ENCODE results near the gene CBFA2T3. TPM values are rescaled to one million over a fixed set of nuclear protein-coding genes. Genes with fewer than 3 reads are reported as not detected.

CBFA2T3 gene
- total RNA-seq, 2 experiments from 2014 or later, result not detected

- CTCF ChIA-PET, result interaction anchor here (1.3 kb wide), 1 partner anchor 13 kb away, joined by 5 read pairs; no protein-coding TSS in a partner anchor
Measured at GRCh38 chr16:88956546-88957432, 20.2 kb downstream of the CBFA2T3 start.

GRCh38 chr16:88955906-88956305 lies 21.1 kb downstream of the CBFA2T3 start:
- Mint-ChIP-seq H3K4me1 (ENCODE audit: low read depth) (peaks cover 14% of the 10 kb centered on the region), H3K9me3 (no peaks in the 10 kb centered on the region), H3K4me3 (no peak overlapping the region), H3K27me3 (ENCODE audit: low read depth) (peaks cover 27% of the 10 kb centered on the region), H3K36me3 (ENCODE audit: low read depth) (no peaks in the 10 kb centered on the region), H3K27ac (no peak overlapping the region)
- CTCF ChIA-PET, result no interaction called here
- no peak for DNase-seq
- intact Hi-C loops (cut with micrococcal nuclease), result no loop called here

More at GRCh38 chr16:88956546-88957432, 20.2 kb downstream of the CBFA2T3 start:
- Mint-ChIP-seq H3K27me3 (ENCODE audit: low read depth) (peaks cover 27% of the 10 kb centered on the region), H3K27ac (no peak overlapping the region), H3K9me3 (no peaks in the 10 kb centered on the region), H3K4me1 (ENCODE audit: low read depth) (peaks cover 14% of the 10 kb centered on the region), H3K4me3 (no peak overlapping the region), H3K36me3 (ENCODE audit: low read depth) (no peaks in the 10 kb centered on the region)
- no peak for DNase-seq
- intact Hi-C loops (cut with micrococcal nuclease), result no loop called here

- Mint-ChIP-seq H3K36me3 (ENCODE audit: low read depth) (no peaks in the 10 kb centered on the region), H3K27me3 (ENCODE audit: low read depth) (peaks cover 13% of the 10 kb centered on the region), H3K4me3 (no peak overlapping the region), H3K9me3 (no peaks in the 10 kb centered on the region), H3K4me1 (ENCODE audit: low read depth) (peaks cover 11% of the 10 kb centered on the region), H3K27ac (no peak overlapping the region)
- intact Hi-C loops (cut with micrococcal nuclease), result no loop called here
- CTCF ChIA-PET, result interaction anchor here (0.6 kb wide), 1 partner anchor 17 kb away, joined by 4 read pairs; no protein-coding TSS in a partner anchor
- no peak for DNase-seq
Measured at GRCh38 chr16:88953003-88953690, 23.9 kb downstream of the CBFA2T3 start.

- no peak for DNase-seq
- CTCF ChIA-PET, result no interaction called here
- H3K9me3 Mint-ChIP-seq, result no peaks in the 10 kb centered on the region
- H3K36me3 Mint-ChIP-seq (ENCODE audit: low read depth), result no peaks in the 10 kb centered on the region
- H3K27ac Mint-ChIP-seq, result no peak overlapping the region
- intact Hi-C loops (cut with micrococcal nuclease), result no loop called here
- H3K4me1 Mint-ChIP-seq (ENCODE audit: low read depth), result no peaks in the 10 kb centered on the region
- no peak overlapping the region for H3K4me3 Mint-ChIP-seq
- H3K27me3 Mint-ChIP-seq (ENCODE audit: low read depth), result peaks cover 1% of the 10 kb centered on the region
Measured at GRCh38 chr16:88951989-88952388, 25.0 kb downstream of the CBFA2T3 start.

- Mint-ChIP-seq H3K4me3 (no peak overlapping the region), H3K36me3 (ENCODE audit: low read depth) (no peaks in the 10 kb centered on the region), H3K27me3 (ENCODE audit: low read depth) (no peaks in the 10 kb centered on the region), H3K27ac (no peak overlapping the region), H3K9me3 (no peaks in the 10 kb centered on the region), H3K4me1 (ENCODE audit: low read depth) (no peaks in the 10 kb centered on the region)
- no peak for DNase-seq
- intact Hi-C loops (cut with micrococcal nuclease), result no loop called here
- CTCF ChIA-PET, result no interaction called here
Measured at GRCh38 chr16:88951501-88951900, 25.5 kb downstream of the CBFA2T3 start.

- Mint-ChIP-seq H3K27ac (no peak overlapping the region), H3K4me1 (ENCODE audit: low read depth) (no peaks in the 10 kb centered on the region), H3K9me3 (no peaks in the 10 kb centered on the region), H3K27me3 (ENCODE audit: low read depth) (peaks cover 5% of the 10 kb centered on the region), H3K4me3 (no peak overlapping the region), H3K36me3 (ENCODE audit: low read depth) (no peaks in the 10 kb centered on the region)
- CTCF ChIA-PET, result interaction anchor here (0.7 kb wide), 1 partner anchor 24 kb away, joined by 4 read pairs; no protein-coding TSS in a partner anchor
- DNase-seq, result no peak
- intact Hi-C loops (cut with micrococcal nuclease), result no loop called here
Measured at GRCh38 chr16:88948781-88949490, 28.1 kb downstream of the CBFA2T3 start.

GRCh38 chr16:88945473-88945872 lies 31.5 kb downstream of the CBFA2T3 start:
- Mint-ChIP-seq H3K4me1 (ENCODE audit: low read depth) (no peaks in the 10 kb centered on the region), H3K4me3 (no peak overlapping the region), H3K9me3 (no peaks in the 10 kb centered on the region), H3K27me3 (ENCODE audit: low read depth) (peaks cover 17% of the 10 kb centered on the region), H3K27ac (no peak overlapping the region), H3K36me3 (ENCODE audit: low read depth) (no peaks in the 10 kb centered on the region)
- CTCF ChIA-PET, result no interaction called here
- intact Hi-C loops (cut with micrococcal nuclease), result no loop called here
- no peak for DNase-seq

GRCh38 chr16:88943741-88944140 lies 33.3 kb downstream of the CBFA2T3 start:
- H3K27ac Mint-ChIP-seq, result no peak overlapping the region
- H3K36me3 Mint-ChIP-seq (ENCODE audit: low read depth), result no peaks in the 10 kb centered on the region
- no peaks in the 10 kb centered on the region for H3K9me3 Mint-ChIP-seq
- H3K4me3 Mint-ChIP-seq, result no peak overlapping the region
- no peak for DNase-seq
- CTCF ChIA-PET, result interaction anchor here (0.9 to 1.1 kb wide), 3 partner anchors 14 to 274 kb away, joined by 3 to 5 read pairs (median 4); partner anchors contain the start of gene ZNF778
- H3K27me3 Mint-ChIP-seq (ENCODE audit: low read depth), result peaks cover 25% of the 10 kb centered on the region
- intact Hi-C loops (cut with micrococcal nuclease), result loop anchor here (5.0 kb wide), 1 partner anchor 109 kb away; no protein-coding TSS in a partner anchor
- H3K4me1 Mint-ChIP-seq (ENCODE audit: low read depth), result peaks cover 2% of the 10 kb centered on the region

- intact Hi-C loops (cut with micrococcal nuclease), result loop anchor here (5.0 kb wide), 1 partner anchor 109 kb away; no protein-coding TSS in a partner anchor
- H3K4me1 Mint-ChIP-seq (ENCODE audit: low read depth), result peaks cover 2% of the 10 kb centered on the region
- H3K9me3 Mint-ChIP-seq, result no peaks in the 10 kb centered on the region
- H3K4me3 Mint-ChIP-seq, result no peak overlapping the region
- H3K27ac Mint-ChIP-seq, result no peak overlapping the region
- no peak for DNase-seq
- CTCF ChIA-PET, result interaction anchor here (0.9 to 1.3 kb wide), 5 partner anchors 14 to 274 kb away, joined by 3 to 5 read pairs (median 3); partner anchors contain the start of gene ZNF778
- H3K27me3 Mint-ChIP-seq (ENCODE audit: low read depth), result peaks cover 25% of the 10 kb centered on the region
- H3K36me3 Mint-ChIP-seq (ENCODE audit: low read depth), result no peaks in the 10 kb centered on the region
Measured at GRCh38 chr16:88943131-88943664, 33.8 kb downstream of the CBFA2T3 start.

- intact Hi-C loops (cut with micrococcal nuclease), result loop anchor here (1.0 to 5.0 kb wide), 3 partner anchors 110 to 274 kb away; no protein-coding TSS in a partner anchor
- peak overlapping the region; percentile 38 for H3K4me3 Mint-ChIP-seq
- peak; percentile 61 for DNase-seq
- peaks cover 30% of the 10 kb centered on the region for H3K27me3 Mint-ChIP-seq (ENCODE audit: low read depth)
- H3K4me1 Mint-ChIP-seq (ENCODE audit: low read depth), result peaks cover 2% of the 10 kb centered on the region
- H3K36me3 Mint-ChIP-seq (ENCODE audit: low read depth), result no peaks in the 10 kb centered on the region
- no peaks in the 10 kb centered on the region for H3K9me3 Mint-ChIP-seq
- CTCF ChIA-PET, result interaction anchor here (1.0 to 1.3 kb wide), 4 partner anchors 19 to 274 kb away, joined by 3 to 4 read pairs (median 3); no protein-coding TSS in a partner anchor
- H3K27ac Mint-ChIP-seq, result no peak overlapping the region
Measured at GRCh38 chr16:88941913-88942909, 34.8 kb downstream of the CBFA2T3 start.
